Activated CD8-positive, alpha-beta memory T cell treated with anti-CD3 and anti-CD28 coated beads, Interleukin-2, amount 50 U/mL, for 4 hours (primary cell): ENCODE data around the gene HERC2.
"Not testable (repeated sequence)": the region's sequence is repeated elsewhere in the genome, so short reads cannot be mapped to it uniquely, and the experiment has no call there.

Experiments
- DNase-seq: peaks from one replicate; pipeline ENCODE4 v3.0.0-alpha.2; 2020

The HERC2 gene

DNA sequence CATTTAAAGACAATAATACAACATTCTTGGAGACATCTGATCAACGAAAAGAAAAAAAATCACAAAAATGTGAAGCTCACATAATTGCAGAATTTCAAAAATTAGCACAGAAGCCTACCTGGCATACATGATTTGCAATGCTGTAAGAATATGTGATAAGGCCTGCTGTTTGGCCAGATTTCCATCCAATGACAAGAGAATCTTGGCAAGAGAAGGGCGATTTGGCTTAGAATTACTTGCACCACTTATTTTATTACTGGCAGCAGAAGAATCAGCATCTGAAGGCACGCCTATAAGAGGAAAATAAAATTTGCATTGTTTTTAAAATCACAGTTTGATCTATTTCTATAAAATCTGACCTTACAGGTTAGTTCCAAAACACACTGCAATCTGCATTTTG lies 152.6 kb downstream of the HERC2 start:
- no peak for DNase-seq

- DNase-seq: not testable (repeated sequence)
These were observed 153.4 kb downstream of the HERC2 start for GRCh38 chr15:28168405-28169121.

DNA sequence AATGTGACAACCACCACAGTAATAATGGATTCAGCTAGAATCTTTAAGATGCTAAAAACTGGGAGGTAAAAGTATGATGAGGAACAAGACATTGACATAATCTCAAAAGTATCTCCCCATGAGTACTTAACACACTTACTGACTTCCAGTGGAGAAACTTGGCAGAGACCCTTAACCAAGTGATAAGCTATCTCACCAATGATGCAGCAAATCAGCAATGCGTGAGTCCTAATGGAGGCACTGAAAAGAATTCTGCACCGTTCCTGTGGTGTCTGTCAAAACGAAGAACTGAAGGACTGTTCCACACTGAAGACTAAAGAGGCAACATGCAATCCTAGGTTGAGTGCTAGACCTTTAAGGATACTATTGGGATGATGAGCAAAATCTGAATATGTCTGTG lies 154.9 kb downstream of the HERC2 start:
- DNase-seq: no peak

- no peak for DNase-seq
These were observed 156.2 kb downstream of the HERC2 start for GRCh38 chr15:28165791-28166190.

- no peak for DNase-seq
These were observed 157.1 kb downstream of the HERC2 start for GRCh38 chr15:28164876-28165275.

GRCh38 chr15:28154283-28154682 lies 167.7 kb downstream of the HERC2 start:
- DNase-seq: no peak

- DNase-seq: no peak
These were observed 168.4 kb downstream of the HERC2 start for GRCh38 chr15:28153492-28154119.

DNA sequence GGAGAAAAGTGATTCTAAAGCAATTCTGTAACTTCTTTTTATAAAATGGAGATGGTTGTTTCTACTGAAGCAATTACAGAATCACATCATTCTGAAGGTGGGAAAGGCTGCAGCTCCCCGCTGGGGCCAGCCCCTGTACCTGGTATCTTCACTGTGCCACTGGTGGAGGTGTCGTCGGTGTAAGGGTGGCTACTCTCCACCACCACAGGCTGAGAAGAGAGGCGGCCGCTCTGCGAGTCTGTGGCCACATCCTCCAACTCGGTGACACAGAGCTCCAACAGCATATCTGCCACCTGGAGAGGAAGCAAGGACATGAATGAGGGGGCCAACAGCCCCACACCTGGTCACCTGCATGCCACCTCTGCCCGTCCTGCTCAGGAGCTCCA lies 169.4 kb downstream of the HERC2 start:
- not testable (repeated sequence) for DNase-seq

DNA sequence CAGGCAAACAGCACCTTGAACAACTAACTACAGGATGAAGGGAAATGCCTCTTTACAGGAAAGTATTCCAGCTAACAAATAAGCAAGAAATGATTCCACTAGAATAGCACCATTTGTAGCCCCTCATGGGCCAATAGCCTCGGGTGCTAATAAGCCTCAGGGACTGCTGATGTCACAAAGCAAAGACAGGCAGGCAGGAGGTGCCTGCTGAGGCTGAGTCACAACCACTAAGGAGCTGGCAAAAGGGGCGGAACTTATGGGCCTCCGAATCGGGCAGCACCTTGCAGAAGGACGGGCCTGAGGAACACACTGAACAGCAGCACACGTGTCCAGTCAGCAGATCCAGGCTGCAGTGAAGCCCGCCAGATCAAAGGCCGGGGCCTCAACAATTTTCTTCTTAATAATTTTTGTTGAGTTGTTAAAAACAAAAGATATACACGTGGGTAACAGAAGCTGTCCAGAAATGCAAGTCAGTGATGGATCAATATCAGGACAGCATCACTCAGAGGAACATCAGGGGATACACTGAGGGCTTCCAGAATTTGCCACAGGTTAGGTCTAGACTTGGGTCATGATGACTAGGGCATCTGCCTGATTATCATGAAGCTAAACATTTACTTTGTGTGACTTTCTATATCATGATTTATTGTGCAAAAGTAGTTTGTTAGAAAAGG lies 170.0 kb downstream of the HERC2 start:
- not testable (repeated sequence) for DNase-seq

DNA sequence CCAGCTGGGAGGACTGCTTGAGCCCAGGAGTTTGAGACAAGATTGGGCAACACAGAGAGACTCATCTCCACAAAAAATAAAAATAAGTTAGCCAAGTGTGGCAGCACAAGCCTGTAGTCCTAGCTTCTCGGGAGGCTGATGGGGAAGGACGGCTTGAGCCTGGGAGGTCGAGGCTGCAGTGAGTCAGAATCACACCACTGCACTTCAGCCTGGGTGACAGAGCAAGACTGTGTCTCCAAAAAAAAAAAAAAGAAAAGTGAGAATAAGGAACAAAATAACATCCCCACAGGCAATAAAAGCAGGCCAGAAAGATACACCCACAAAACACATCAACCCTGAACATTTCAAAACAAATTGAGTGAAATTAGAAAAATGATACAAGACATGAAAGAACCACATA lies 174.2 kb downstream of the HERC2 start:
- no peak for DNase-seq

DNA sequence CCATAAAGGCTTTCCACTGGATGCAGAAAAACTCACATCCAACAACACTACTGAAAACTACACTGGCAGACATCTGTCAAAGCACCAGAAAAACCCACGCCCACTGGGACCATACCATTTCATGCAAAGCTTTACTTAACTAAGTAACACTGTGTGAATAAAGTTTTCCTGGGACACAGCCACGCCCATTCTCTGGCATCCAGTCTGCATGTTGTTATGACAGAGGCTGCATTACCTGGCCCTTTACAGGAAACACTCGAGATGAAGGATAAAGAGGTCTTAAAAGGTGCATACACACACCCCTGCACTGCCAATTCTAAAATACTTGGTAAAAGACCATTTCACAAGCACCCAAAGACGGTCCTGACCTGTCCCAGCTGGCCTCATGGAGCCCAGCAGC lies 176.6 kb downstream of the HERC2 start:
- DNase-seq: not testable (repeated sequence)

GRCh38 chr15:28140062-28140461 lies 181.9 kb downstream of the HERC2 start:
- no peak for DNase-seq

DNA sequence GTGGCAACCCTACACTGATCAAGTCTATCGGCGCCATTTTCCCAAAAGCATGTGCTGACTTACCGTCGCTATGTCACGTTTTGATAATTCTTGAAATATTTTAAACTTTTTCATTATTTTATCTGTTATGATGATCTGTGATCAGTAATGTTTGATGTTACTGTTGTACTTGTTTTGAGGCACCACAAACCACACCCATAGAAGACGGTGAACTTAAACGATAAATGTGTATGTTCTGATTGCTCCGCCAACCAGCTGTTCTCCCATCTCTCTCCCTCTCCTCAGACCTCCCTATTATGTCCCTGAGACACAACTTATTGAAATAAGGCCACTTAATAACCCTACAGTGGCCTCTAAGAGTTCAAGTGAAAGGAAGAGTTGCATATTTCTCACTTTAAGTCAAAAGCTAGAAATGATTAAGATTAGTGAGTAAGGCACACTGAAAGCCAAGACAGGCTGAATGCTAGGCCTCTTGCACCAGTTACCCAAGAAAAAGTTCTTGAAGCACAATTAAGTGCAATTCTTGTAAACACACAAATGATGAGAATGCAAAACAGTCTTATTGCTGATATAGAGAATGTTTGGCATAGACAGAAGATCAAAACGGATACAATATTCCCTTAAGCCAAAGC lies 184.5 kb downstream of the HERC2 start:
- not testable (repeated sequence) for DNase-seq

- DNase-seq: not testable (repeated sequence)
These were observed 185.6 kb downstream of the HERC2 start for GRCh38 chr15:28136236-28136904.

DNA sequence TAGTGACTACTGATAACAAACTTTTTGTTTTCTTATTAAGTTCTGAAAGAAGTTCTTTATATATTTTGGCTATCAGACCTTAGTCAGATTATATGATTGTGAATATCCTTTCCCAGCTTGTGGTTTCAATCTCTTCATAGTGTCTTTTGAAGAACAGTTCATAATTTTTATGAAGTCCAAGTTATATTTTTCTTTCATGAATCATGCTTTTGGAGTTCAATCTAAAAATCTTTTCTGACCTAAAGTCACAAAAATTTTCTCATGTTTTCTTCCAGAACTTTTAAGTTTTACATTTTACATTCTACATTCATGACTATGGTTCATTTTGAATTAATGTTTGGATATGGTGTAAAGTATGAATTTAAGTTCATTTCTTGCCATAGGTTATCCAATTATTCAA lies 188.7 kb downstream of the HERC2 start:
- DNase-seq: no peak

GRCh38 chr15:28132524-28133275 lies 189.3 kb downstream of the HERC2 start:
- no peak for DNase-seq

DNA sequence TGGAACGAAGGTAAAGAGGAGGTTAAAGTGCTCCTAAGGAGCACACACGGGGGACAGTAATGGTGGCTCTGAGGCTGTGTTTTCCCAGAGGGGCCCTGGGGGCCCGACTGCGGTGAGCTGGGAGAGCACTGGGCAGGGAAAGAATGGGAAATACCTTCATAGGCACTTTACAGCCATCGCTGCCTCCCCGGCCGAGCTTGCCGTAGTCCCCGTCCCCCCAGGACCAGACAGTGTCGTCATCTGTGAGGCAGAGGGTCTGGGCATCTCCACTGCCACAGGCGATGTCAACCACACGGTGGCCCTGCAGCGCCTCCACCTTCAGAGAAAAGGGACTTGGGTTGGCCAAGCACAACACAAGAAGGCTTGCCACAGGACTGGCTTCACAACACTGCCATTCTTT lies 190.0 kb downstream of the HERC2 start:
- DNase-seq: no peak

- DNase-seq: no peak
These were observed 190.6 kb downstream of the HERC2 start for GRCh38 chr15:28131400-28131799.

- no peak for DNase-seq
These were observed 191.3 kb downstream of the HERC2 start for GRCh38 chr15:28130651-28131050.

GRCh38 chr15:28129231-28129848 lies 192.6 kb downstream of the HERC2 start:
- no peak for DNase-seq

DNA sequence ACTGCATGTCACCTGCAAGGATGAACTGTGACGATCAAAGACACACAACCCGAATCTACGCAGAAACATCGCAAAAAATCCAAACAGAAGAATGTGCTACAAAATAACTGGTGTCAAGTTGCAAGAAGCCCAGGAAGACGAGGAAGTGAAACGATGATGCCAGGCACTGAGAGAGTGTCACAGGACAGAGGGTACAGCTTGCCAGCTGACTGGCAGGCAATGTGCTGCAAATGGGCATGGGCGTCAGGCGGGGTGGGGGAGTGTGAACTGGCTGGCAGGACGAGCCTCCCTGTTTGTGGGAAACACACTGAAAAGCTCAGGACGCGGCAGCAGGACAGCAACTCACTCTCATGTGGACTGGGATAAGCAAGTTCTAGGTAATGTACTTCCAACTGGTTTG lies 193.9 kb downstream of the HERC2 start:
- no peak for DNase-seq

DNA sequence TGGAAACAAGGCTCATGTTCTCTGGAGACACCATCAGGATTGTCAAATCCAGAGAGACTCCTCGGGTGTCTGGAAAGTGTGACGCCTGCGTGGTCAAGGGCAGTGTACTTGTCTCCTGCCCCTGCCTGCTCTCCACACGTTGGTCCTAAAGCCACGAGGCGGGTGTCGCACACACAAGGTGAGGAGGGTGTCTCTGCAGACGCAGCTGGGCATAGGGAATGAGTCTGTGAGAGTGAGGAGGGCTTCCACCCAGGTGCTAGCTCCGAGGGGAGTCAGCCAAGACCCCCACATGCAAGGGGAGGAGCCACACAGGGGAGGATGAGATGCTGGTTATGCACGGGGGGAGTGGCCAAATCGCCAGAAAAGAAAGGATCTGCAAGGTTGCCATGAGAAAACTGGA lies 194.9 kb downstream of the HERC2 start:
- DNase-seq: no peak
